Activated T-helper 1 cell treated with Interleukin-2 at 50 U/mL for 16 hours (primary cell): Measurements from ENCODE around the gene SULT2B1.
"Not testable (repeated sequence)": the region's sequence is repeated elsewhere in the genome, so short reads cannot be mapped to it uniquely, and the experiment has no call there.

ENCODE experiments used
- DNase-seq: peaks from one replicate; pipeline ENCODE4 v3.0.0-alpha.2; 2020; ENCODE audit warnings: low read depth

The SULT2B1 gene

GRCh38 chr19:48551437-48552302, at the start of gene SULT2B1:
Gene SULT2B1, plus strand, starts transcription at chr19:48552172. Its CDS starts 81 bp downstream, at chr19:48552253.
- DNase-seq, result no peak

- peak; percentile 47 for DNase-seq
These were observed 49.5 kb upstream of the SULT2B1 start for GRCh38 chr19:48502350-48503018.

DNA sequence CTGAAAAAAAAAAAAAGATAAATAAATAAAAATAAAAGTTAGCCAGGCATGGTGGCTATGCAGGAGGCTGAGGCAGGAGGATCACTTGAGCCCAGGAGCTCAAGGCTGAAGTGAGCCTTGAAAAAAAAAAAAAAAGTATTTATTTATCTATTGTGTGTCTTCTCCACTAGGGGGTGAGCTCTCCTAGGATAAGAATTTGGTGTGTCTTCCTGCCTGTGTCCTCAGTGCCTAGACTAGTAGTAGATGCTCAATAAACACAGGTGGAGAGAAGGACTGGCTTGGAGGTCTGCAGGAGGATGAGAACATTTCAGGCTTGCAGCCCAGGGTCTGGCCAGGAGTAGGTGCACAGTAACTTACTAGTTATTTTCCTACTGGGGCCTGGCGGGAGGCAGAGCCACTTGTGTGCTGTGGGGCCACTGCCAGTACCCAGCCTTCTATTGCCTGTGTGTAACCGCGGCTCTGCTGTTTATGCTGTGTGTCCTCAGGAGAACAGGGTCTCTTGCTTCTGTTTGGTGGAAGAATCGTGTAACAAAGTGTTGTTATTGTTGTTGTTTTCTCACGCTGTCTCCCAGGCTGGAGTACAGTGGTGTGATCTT, 45.7 kb upstream of the SULT2B1 start:
- DNase-seq, result no peak

DNA sequence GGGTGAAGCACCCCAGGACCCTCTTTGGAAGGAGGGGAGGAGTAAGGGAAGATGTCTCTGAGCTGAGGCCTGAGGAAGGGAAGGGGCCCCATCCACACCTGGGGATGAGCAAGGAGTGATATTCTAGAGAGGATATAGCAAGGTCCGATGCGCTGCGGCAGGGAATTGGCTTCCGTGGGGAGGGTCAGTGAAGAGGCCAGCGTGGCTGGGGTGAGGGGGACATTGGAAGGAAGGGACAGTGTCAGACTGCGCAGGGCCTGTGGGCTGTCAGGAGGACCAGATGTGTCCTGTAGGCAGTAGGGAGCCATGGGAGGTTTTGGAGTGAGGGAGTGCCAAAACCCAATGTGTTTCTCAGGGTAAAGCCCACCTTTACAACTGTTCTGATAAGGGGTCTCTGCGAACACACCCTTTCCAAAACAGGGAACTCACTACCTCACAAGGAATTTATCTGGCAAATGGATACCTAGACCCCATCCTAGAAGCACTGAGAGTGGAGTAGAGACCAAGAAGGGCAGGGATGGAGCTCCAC, 44.0 kb upstream of the SULT2B1 start:
- DNase-seq, result no peak

- no peak for DNase-seq
These were observed 43.1 kb upstream of the SULT2B1 start for GRCh38 chr19:48508729-48509411.

DNA sequence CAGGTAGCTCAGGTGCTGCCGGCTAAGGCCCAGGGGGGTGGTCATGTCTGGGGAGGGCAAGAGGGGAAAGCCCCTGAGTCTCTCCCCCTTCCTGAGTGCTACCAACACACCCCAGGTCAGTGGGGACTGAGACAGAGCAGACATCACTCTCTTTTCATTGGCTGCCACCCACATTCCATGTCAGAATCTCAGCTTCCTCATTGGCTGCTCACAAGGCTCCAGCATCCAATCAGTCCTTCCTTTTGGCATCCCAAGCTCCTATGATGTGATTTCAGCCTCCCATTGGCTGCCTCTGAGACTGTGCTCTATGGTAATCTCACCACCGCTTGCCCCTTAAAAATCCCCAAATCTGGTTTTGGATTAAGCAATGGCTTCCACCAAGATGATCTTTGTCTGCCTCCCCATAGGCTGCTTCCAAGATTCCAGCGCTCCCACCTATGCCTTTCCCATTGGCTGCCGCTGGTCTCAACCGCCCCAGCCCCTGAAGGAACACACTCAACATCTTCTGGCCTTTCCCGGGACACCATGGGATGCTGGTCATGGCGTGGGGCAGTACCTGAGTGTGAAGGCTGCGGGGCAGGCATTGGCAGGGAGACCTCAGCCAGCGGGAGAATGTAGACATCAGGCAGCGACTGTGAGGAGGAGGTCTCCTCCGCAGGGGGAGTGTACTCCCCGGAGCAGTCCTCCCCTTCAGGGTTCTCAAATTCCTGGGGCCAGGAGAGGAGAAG, 42.3 kb upstream of the SULT2B1 start:
- no peak for DNase-seq

- DNase-seq, result peak; percentile 63
These were observed 41.3 kb upstream of the SULT2B1 start for GRCh38 chr19:48510421-48511268.

- DNase-seq, result peak; percentile 17
These were observed 40.6 kb upstream of the SULT2B1 start for GRCh38 chr19:48511321-48511731.

GRCh38 chr19:48511800-48512503, 40.0 kb upstream of the SULT2B1 start, which contains the start of gene LMTK3:
Gene LMTK3, minus strand, starts transcription at chr19:48511835. Its CDS starts 259 bp downstream, at chr19:48511576.
- DNase-seq, result peak; percentile 77

GRCh38 chr19:48512504-48513288, 39.3 kb upstream of the SULT2B1 start:
- DNase-seq, result no peak

GRCh38 chr19:48513289-48514122, 38.5 kb upstream of the SULT2B1 start:
- peak; percentile 50 for DNase-seq

- no peak for DNase-seq
These were observed 37.9 kb upstream of the SULT2B1 start for GRCh38 chr19:48514123-48514458.

- no peak for DNase-seq
These were observed 35.4 kb upstream of the SULT2B1 start for GRCh38 chr19:48516536-48516935.

DNA sequence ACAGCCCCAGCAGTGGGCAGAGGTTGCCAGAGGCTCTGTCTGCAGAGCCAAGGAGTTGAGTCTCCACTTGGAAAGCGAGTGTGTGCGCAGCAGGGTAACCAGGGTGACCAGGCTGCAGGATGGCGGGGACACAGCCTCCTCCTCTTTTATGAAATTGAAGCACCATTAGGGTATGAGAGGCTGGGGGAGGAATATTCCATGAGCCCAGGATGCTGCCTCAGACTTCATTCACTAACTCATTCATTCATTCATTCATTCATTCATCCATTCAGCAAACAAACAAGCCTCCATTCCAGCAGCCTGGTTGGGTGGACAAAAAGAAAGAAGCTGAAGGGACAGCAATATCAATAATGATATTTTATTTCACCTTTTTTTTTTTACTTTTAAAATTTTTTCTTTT, 33.8 kb upstream of the SULT2B1 start:
- DNase-seq, result no peak

GRCh38 chr19:48519426-48519825, 32.5 kb upstream of the SULT2B1 start:
- not testable (repeated sequence) for DNase-seq

DNA sequence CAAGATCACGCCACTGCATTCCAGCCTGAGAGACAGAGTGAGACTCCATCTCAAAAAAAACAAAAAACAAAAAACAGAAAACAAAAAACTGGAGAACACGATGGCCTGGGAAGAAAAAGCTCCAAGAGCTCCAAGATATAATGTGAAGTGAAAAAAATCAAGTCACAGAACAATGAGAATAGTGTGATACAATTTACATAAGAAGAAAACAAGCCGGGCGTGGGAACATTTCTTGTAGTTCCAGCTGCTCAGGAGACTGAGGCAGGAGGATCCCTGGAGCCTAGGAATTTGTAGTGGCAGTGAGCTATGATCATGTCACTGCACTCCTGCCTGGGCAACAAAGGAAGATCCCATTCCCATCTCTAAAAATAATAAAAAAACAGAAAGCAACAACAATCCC, 31.8 kb upstream of the SULT2B1 start:
- no peak for DNase-seq

GRCh38 chr19:48524221-48524620, 27.8 kb upstream of the SULT2B1 start:
- no peak for DNase-seq

GRCh38 chr19:48524732-48525131, 27.2 kb upstream of the SULT2B1 start:
- DNase-seq, result no peak
